Panc1 (cell line): ENCODE results near the gene HOXA2. TPM values are rescaled to one million over a fixed set of nuclear protein-coding genes. Genes with fewer than 3 reads are reported as not detected.
A peak's percentile ranks its signal among the peaks of the same experiment; 100 is the strongest.

Experiments
- ATAC-seq: fragments of 200-7000 bp; cut with Tn5 transposase; 2 replicates; pipeline ENCODE4 v1.9.1; 2020; ENCODE audit warnings: mild to moderate bottlenecking, moderate library complexity
- BruUV-seq: library from RNA; stranded (reverse); fragments of 400-500 nt; replicated peaks from 2 replicates; lab custom pipeline; 2021; lab: Mats Ljungman, UMichigan
- CTCF ChIA-PET: fragments of 300-600 bp; sonication (Branson Sonifier 250); formaldehyde crosslinking; loops from one replicate; lab custom pipeline; 2022; ENCODE audit warnings: antibody characterized with exemption; lab: Charles Lee
- POLR2A ChIA-PET: fragments of 300-600 bp; sonication (Branson Sonifier 250); formaldehyde crosslinking; loops from one replicate; lab custom pipeline; 2022; ENCODE audit warnings: antibody characterized with exemption; lab: Charles Lee
- DNase-seq: peaks from one replicate; pipeline ENCODE4 v3.0.0-alpha.2; 2010; ENCODE audit warnings: low read depth, low spot score
- H3K27ac ChIP-seq: 2 replicates; pipeline ENCODE4 v1.5.1; 2011; ENCODE audit warnings: mild to moderate bottlenecking, low read length, inconsistent platforms
- H3K27me3 ChIP-seq: fragments of 200-500 bp; sonication (Bioruptor generic); 2 replicates; pipeline ENCODE4 v1.6.0; 2014; ENCODE audit warnings: low read length, inconsistent platforms; ENCODE audit not compliant: control insufficient read depth, insufficient read depth
- H3K36me3 ChIP-seq: fragments of 200-500 bp; sonication (Bioruptor generic); 2 replicates; pipeline ENCODE4 v1.5.1; 2014; ENCODE audit warnings: inconsistent platforms, mild to moderate bottlenecking, low read length, moderate library complexity; ENCODE audit not compliant: control insufficient read depth, insufficient read depth
- H3K4me1 ChIP-seq: 2 replicates; pipeline ENCODE4 v1.5.1; 2011; ENCODE audit warnings: inconsistent platforms, mild to moderate bottlenecking, low read length, moderate library complexity; ENCODE audit not compliant: control insufficient read depth, insufficient read depth
- H3K4me3 ChIP-seq, 2 experiments: 2 replicates each; pipeline ENCODE4 v1.5.1; 2011 to 2012; ENCODE audit warnings: low read depth in 2 of 2, low read length in 2 of 2, mild to moderate bottlenecking in 2 of 2, inconsistent platforms in 1 of 2, moderate library complexity in 1 of 2
- H3K9me3 ChIP-seq: fragments of 200-500 bp; sonication (Bioruptor generic); 2 replicates; pipeline ENCODE4 v1.5.1; 2014; ENCODE audit warnings: low read depth, mild to moderate bottlenecking, inconsistent platforms, low read length, moderate library complexity; ENCODE audit not compliant: control insufficient read depth, insufficient read depth
- POLR2AphosphoS5 ChIP-seq: IDR thresholded peaks from 2 replicates; pipeline ENCODE4 v1.6.1; 2012; ENCODE audit warnings: mild to moderate bottlenecking, low read depth, low read length, moderate library complexity
- SIN3A ChIP-seq: IDR thresholded peaks from 2 replicates; pipeline ENCODE4 v1.6.1; 2012; ENCODE audit warnings: low read depth, mild to moderate bottlenecking, low read length, moderate library complexity, borderline replicate concordance; ENCODE audit not compliant: insufficient read depth
- TCF7L2 ChIP-seq: IDR thresholded peaks from 2 replicates; pipeline ENCODE4 v1.6.1; 2011; ENCODE audit warnings: mild to moderate bottlenecking, low read depth, low read length, inconsistent platforms
- in situ Hi-C: cut with HindIII; loops from 2 replicates; pipeline ENCODE4 v1.10.0; 2016; ENCODE audit warnings: low sequenced_read_pairs, low pct_unique_long_range_greater_than_20kb
- intact Hi-C: fragments of 100-400 bp; cut with micrococcal nuclease; formaldehyde crosslinking; loops from one replicate; pipeline ENCODE4 v1.10.0; 2022; ENCODE audit not compliant: unreplicated experiment
- total RNA-seq: library from RNA; stranded (reverse); gene quantifications from one replicate; pipeline ENCODE4 v1.2.1, GENCODE V29; 2021; ENCODE audit not compliant: unreplicated experiment
- TF ChIP-seq, protein P1 (sequence below): fragments of 450-650 bp; IDR thresholded peaks from 2 replicates; pipeline ENCODE4 v1.5.1; 2017; ENCODE audit warnings: mild to moderate bottlenecking
- TF ChIP-seq, protein P2 (sequence below), 2 experiments: IDR thresholded peaks; 2 replicates each; pipeline ENCODE4 v1.6.1; 2011 to 2012; ENCODE audit warnings: low read depth in 2 of 2, control low read depth in 1 of 2, low read length in 1 of 2, mild to moderate bottlenecking in 1 of 2, moderate library complexity in 1 of 2; ENCODE audit not compliant: insufficient read depth in 1 of 2

Gene HOXA2
- total RNA-seq, 1 experiment from 2014 or later: 2.9 TPM

DNA sequence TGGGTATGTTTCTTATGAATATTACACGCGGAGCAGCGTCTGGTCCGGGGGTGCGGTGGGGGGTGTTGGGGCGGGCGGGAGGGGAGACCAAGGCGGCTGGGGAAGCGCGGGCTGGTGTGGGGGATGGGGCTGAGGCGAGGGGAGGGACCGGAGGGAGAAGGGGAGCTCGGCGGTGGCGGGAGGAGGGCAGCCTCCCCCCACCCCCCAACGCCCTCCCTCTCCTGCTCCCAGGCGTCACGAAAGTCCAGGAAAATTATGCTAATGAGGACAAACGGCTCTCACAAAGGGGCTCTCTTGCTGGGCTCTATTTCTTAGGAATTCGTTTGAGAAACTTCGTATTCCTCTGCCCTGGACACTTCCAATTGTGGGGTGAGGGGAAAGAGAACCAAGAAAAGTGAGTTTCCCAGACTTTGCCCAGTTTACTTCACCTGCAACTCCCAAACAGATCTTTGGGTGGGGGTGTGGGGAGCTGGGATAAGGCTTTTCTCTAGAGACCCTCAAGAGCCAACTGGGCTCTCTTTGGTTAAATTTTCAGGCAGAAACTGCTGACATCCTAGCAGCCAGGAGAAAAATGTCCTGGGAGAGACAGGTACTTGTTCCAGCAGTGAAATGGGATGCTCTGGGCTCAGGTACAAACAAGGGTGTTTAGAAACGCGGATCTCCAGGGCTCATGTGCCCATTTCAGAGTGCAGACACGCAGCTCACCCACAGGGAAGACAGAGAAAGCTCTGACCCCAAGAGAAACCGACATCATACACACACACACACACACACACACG is 11.7 kb upstream of the HOXA2 start:
- POLR2A ChIA-PET: interaction anchor here (0.7 to 3.1 kb wide), 3 partner anchors 17 to 1051 kb away, joined by 3 to 21 read pairs (median 5); partner anchors contain the start of gene HOXA1
- intact Hi-C loops (loop anchor here (1.0 kb wide), 1 partner anchor 8 kb away; no protein-coding TSS in a partner anchor), in situ Hi-C loops (no loop called here)
- H3K36me3 ChIP-seq: no peaks in the 10 kb centered on the region
- no peaks in the 10 kb centered on the region for H3K9me3 ChIP-seq
- peak overlapping the region; percentile 99 for H3K27ac ChIP-seq
- no peaks in the 10 kb centered on the region for H3K27me3 ChIP-seq
- H3K4me3 ChIP-seq: peak overlapping the region; percentile 60 to 92
- peak; percentile 46 for ATAC-seq
- no peak for DNase-seq
- CTCF ChIA-PET: interaction anchor here (0.6 kb wide), 1 partner anchor 66 kb away, joined by 3 read pairs; no protein-coding TSS in a partner anchor
- BruUV-seq: no TSS peak
- TF ChIP-seq, protein P1, sequence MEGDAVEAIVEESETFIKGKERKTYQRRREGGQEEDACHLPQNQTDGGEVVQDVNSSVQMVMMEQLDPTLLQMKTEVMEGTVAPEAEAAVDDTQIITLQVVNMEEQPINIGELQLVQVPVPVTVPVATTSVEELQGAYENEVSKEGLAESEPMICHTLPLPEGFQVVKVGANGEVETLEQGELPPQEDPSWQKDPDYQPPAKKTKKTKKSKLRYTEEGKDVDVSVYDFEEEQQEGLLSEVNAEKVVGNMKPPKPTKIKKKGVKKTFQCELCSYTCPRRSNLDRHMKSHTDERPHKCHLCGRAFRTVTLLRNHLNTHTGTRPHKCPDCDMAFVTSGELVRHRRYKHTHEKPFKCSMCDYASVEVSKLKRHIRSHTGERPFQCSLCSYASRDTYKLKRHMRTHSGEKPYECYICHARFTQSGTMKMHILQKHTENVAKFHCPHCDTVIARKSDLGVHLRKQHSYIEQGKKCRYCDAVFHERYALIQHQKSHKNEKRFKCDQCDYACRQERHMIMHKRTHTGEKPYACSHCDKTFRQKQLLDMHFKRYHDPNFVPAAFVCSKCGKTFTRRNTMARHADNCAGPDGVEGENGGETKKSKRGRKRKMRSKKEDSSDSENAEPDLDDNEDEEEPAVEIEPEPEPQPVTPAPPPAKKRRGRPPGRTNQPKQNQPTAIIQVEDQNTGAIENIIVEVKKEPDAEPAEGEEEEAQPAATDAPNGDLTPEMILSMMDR: no peak
- TF ChIP-seq, protein P2, sequence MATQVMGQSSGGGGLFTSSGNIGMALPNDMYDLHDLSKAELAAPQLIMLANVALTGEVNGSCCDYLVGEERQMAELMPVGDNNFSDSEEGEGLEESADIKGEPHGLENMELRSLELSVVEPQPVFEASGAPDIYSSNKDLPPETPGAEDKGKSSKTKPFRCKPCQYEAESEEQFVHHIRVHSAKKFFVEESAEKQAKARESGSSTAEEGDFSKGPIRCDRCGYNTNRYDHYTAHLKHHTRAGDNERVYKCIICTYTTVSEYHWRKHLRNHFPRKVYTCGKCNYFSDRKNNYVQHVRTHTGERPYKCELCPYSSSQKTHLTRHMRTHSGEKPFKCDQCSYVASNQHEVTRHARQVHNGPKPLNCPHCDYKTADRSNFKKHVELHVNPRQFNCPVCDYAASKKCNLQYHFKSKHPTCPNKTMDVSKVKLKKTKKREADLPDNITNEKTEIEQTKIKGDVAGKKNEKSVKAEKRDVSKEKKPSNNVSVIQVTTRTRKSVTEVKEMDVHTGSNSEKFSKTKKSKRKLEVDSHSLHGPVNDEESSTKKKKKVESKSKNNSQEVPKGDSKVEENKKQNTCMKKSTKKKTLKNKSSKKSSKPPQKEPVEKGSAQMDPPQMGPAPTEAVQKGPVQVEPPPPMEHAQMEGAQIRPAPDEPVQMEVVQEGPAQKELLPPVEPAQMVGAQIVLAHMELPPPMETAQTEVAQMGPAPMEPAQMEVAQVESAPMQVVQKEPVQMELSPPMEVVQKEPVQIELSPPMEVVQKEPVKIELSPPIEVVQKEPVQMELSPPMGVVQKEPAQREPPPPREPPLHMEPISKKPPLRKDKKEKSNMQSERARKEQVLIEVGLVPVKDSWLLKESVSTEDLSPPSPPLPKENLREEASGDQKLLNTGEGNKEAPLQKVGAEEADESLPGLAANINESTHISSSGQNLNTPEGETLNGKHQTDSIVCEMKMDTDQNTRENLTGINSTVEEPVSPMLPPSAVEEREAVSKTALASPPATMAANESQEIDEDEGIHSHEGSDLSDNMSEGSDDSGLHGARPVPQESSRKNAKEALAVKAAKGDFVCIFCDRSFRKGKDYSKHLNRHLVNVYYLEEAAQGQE (IDR thresholded peaks at IDR 0.05; ENCODE audit: insufficient read depth in 1 of 2, low read depth in 2 of 2, low read length in 1 of 2): no peak
- TF ChIP-seq SIN3A (no peak), TCF7L2 (no peak), POLR2AphosphoS5 (no peak; the same call in 1 of the 2 replicates)
- peaks cover 61% of the 10 kb centered on the region for H3K4me1 ChIP-seq

DNA sequence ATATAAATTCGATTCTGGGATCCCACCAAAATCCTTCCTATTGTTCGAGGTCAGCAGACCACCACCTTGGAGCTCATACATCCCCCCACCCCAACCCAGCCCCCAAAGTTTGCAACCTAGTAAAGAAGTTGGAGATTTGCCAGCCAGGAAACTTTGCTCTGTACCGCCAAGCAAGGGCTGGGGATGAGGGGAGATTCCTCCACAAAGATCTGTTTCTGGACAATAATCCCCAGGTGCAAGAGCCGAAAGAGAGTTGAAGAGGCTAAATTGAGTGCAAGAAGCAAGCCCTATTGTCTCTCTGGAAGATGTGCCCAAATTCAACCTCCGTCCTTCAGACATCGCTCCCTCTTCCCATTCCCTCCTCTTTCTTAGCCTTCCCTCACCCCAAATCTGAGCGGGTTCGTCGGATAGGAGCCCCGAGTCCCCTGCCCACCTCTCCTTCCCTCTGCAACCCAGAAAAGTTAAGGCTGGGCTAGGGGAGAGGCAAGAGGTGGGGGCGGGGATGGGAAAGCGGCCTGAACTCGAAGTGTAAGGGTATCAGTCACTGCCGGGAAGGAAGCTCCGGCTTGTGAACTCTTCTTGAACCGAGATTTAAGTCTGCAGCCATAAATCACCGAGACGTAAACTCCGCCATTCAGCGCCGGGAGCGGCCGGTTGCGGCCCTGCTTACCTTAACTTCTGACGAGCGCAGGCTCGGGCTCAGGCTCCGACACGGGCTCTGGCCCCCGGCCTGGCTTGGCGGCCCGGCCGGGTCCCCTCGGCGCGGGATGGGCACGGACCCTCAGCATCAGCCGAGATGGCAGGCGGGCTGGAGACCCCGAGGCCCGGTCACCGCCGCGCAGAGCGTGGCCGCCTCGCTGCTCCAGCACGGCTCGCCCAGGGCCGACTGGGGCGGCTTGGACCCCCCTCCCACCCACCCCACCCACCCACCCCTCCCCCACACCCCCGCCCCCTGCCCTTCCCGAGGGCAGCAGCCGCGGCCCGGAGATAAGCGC is 10.8 kb upstream of the HOXA2 start:
- Histone ChIP-seq H3K27me3 (no peaks in the 10 kb centered on the region), H3K27ac (peak overlapping the region; percentile 100), H3K36me3 (no peaks in the 10 kb centered on the region), H3K4me1 (peaks cover 58% of the 10 kb centered on the region), H3K9me3 (no peaks in the 10 kb centered on the region), H3K4me3 (peak overlapping the region; percentile 77 to 92)
- TF ChIP-seq POLR2AphosphoS5 (peak; percentile 69), TCF7L2 (peak; percentile 47; the same call in 1 of the 2 replicates), SIN3A (peak; percentile 75; the same call in 1 of the 2 replicates)
- TF ChIP-seq, protein P1: no peak
- TF ChIP-seq, protein P2 (IDR thresholded peaks at IDR 0.05; ENCODE audit: insufficient read depth in 1 of 2, low read depth in 2 of 2, low read length in 1 of 2): no peak
- ChIA-PET POLR2A (interaction anchor here (0.7 to 3.1 kb wide), 3 partner anchors 16 to 1052 kb away, joined by 3 to 21 read pairs (median 5); partner anchors contain the start of gene HOXA1), CTCF (interaction anchor here (0.6 kb wide), 1 partner anchor 67 kb away, joined by 3 read pairs; no protein-coding TSS in a partner anchor)
- in situ Hi-C loops (no loop called here), intact Hi-C loops (no loop called here)
- peak; percentile 12 for ATAC-seq
- DNase-seq: no peak
- BruUV-seq: no TSS peak
